K562 (cell line): Measurements from ENCODE around the gene CAB39. TPM values are rescaled to one million over a fixed set of nuclear protein-coding genes. Genes with fewer than 3 reads are reported as not detected.
A peak's percentile ranks its signal among the peaks of the same experiment; 100 is the strongest.

Experiments
- CBFA2T3 ChIP-seq: fragments of 450-650 bp; IDR thresholded peaks from 2 replicates; pipeline ENCODE4 v1.6.1; 2017
- CBX3 ChIP-seq, 2 experiments: IDR thresholded peaks; 1 replicate in 1 of 2; 2 replicates in 1 of 2; pipeline ENCODE4 v1.6.1; 2012; ENCODE audit warnings: inconsistent platforms in 2 of 2, low read length in 2 of 2, borderline replicate concordance in 1 of 2, control low read depth in 1 of 2
- CC2D1A ChIP-seq: fragments of 450-650 bp; IDR thresholded peaks from 2 replicates; pipeline ENCODE4 v1.6.1; 2017; ENCODE audit warnings: mild to moderate bottlenecking
- CTBP1 ChIP-seq: fragments of 450-650 bp; IDR thresholded peaks from 2 replicates; pipeline ENCODE4 v1.6.1; 2016; ENCODE audit warnings: borderline replicate concordance
- DPF2 ChIP-seq: fragments of 450-650 bp; IDR thresholded peaks from 2 replicates; pipeline ENCODE4 v1.6.1; 2016
- E2F1 ChIP-seq: sonication (generic); formaldehyde crosslinking; IDR thresholded peaks from 2 replicates; pipeline ENCODE4 v1.8.1; 2023; ENCODE audit warnings: mild to moderate bottlenecking, missing genetic modification reagents, moderate library complexity
- EP300 ChIP-seq: IDR thresholded peaks from 2 replicates; pipeline ENCODE4 v1.6.1; 2012; ENCODE audit warnings: low read length, improper control_type of control experiment
- FOXJ3 ChIP-seq: sonication (generic); formaldehyde crosslinking; IDR thresholded peaks from 2 replicates; pipeline ENCODE4 v1.4.0; 2020; ENCODE audit warnings: mild to moderate bottlenecking, missing genetic modification reagents
- GABPB2 ChIP-seq: fragments of 250-450 bp; sonication (Bioruptor Pico); conservative IDR thresholded peaks from 2 replicates; pipeline ENCODE4 v1.5.1; 2021; ENCODE audit warnings: mild to moderate bottlenecking
- KDM5B ChIP-seq: fragments of 200-600 bp; sonication (generic); IDR thresholded peaks from 2 replicates; pipeline ENCODE4 v1.6.1; 2012; ENCODE audit warnings: low read depth, mild to moderate bottlenecking, moderate library complexity, low read length, control low read depth, inconsistent platforms; ENCODE audit not compliant: insufficient replicate concordance
- MAFF ChIP-seq: IDR thresholded peaks from 2 replicates; pipeline ENCODE4 v1.6.1; 2012; ENCODE audit warnings: low read length, improper control_type of control experiment
- MBD2 ChIP-seq: sonication (generic); IDR thresholded peaks from 2 replicates; pipeline ENCODE4 v1.6.1; 2016; ENCODE audit warnings: low read depth, borderline replicate concordance
- MEF2D ChIP-seq: conservative IDR thresholded peaks from 2 replicates; pipeline ENCODE4 v1.6.1; 2016; ENCODE audit warnings: low read depth, missing genetic modification characterization, missing compliant biosample characterization
- MEIS2 ChIP-seq: fragments of 450-650 bp; IDR thresholded peaks from 2 replicates; pipeline ENCODE4 v1.6.1; 2014; ENCODE audit warnings: mild to moderate bottlenecking; ENCODE audit not compliant: partially characterized antibody
- PURB ChIP-seq: sonication (generic); formaldehyde crosslinking; IDR thresholded peaks from 2 replicates; pipeline ENCODE4 v1.9.0; 2021; ENCODE audit warnings: low read depth, mild to moderate bottlenecking, missing genetic modification reagents
- RBM39 ChIP-seq: fragments of 200-400 bp; formaldehyde crosslinking; optimal IDR thresholded peaks from 2 replicates; pipeline ENCODE3; 2018; ENCODE audit warnings: low read depth, low read length
- RFX7 ChIP-seq: fragments of 250-450 bp; sonication (Bioruptor Pico); IDR thresholded peaks from 2 replicates; pipeline ENCODE4 v1.5.1; 2021; ENCODE audit warnings: mild to moderate bottlenecking
- SMARCE1 ChIP-seq: fragments of 450-650 bp; IDR thresholded peaks from 2 replicates; pipeline ENCODE4 v1.7.1; 2016; ENCODE audit warnings: mild to moderate bottlenecking
- TFAM ChIP-seq: fragments of 250-450 bp; sonication (Bioruptor Pico); conservative IDR thresholded peaks from 2 replicates; pipeline ENCODE4 v1.5.0; 2021; ENCODE audit warnings: mild to moderate bottlenecking, moderate library complexity
- TRIM24 ChIP-seq, 2 experiments: fragments of 450-650 bp; IDR thresholded peaks; 2 replicates each; pipeline ENCODE4 v1.6.1; 2016
- ZBTB26 ChIP-seq: fragments of 450-650 bp; formaldehyde crosslinking; IDR thresholded peaks from 2 replicates; pipeline ENCODE4 v1.4.0; 2022; ENCODE audit warnings: missing genetic modification characterization
- ZEB2 ChIP-seq: fragments of 450-650 bp; IDR thresholded peaks from 2 replicates; pipeline ENCODE4 v1.6.1; 2016
- ZNF121 ChIP-seq: sonication (generic); formaldehyde crosslinking; conservative IDR thresholded peaks from 2 replicates; pipeline ENCODE4 v1.8.0; 2022; ENCODE audit warnings: missing genetic modification reagents
- ZNF551 ChIP-seq: fragments of 250-450 bp; sonication (Bioruptor Pico); IDR thresholded peaks from 2 replicates; pipeline ENCODE4 v1.5.0; 2021; ENCODE audit warnings: mild to moderate bottlenecking, moderate library complexity
- polyA plus RNA-seq, 8 experiments: library from polyadenylated mRNA; depleted of rRNA in 4 of 8; stranded (reverse) in 5 of 8; unstranded in 3 of 8; fragments of >200 nt; fragmentation: Nextera tagmentation in 2 of 8; fragmentation: Illumina TruSeq in 1 of 8; extraction: Ambion mirVana in 2 of 8; extraction: Trizol in 1 of 8; gene quantifications; 2 replicates each; pipeline versions ENCODE4 v1.2.1 to v1.2.3, GENCODE V29; 2011 to 2014; ENCODE audit warnings: inconsistent platforms in 1 of 8, missing spikeins in 1 of 8
- total RNA-seq, 7 experiments: library from RNA; depleted of rRNA in 6 of 7; stranded (reverse); fragments of >200 nt in 6 of 7; fragmentation: Illumina TruSeq in 2 of 7; extraction: Trizol in 2 of 7; gene quantifications; 2 replicates each; pipeline versions ENCODE4 v1.2.1 to v1.2.3, GENCODE V29; 2011 to 2021; ENCODE audit warnings: low replicate concordance in 1 of 7
- TF ChIP-seq, protein P1 (sequence below): fragments of 200-800 bp; sonication (Bioruptor generic); IDR thresholded peaks from 2 replicates; pipeline ENCODE4 v1.6.1; 2017; ENCODE audit warnings: missing genetic modification characterization, missing compliant biosample characterization
- TF ChIP-seq, protein P2 (sequence below): fragments of 250-450 bp; sonication (Bioruptor Pico); IDR thresholded peaks from 2 replicates; pipeline ENCODE4 v1.4.0; 2020; ENCODE audit warnings: mild to moderate bottlenecking

CAB39 gene
- total and polyA plus RNA-seq, 9 of the 15 experiments (the other 6 are each of a cell fraction or from before 2014, with no cell fraction given): 27.2 to 94.4 (median 70.1) TPM

DNA sequence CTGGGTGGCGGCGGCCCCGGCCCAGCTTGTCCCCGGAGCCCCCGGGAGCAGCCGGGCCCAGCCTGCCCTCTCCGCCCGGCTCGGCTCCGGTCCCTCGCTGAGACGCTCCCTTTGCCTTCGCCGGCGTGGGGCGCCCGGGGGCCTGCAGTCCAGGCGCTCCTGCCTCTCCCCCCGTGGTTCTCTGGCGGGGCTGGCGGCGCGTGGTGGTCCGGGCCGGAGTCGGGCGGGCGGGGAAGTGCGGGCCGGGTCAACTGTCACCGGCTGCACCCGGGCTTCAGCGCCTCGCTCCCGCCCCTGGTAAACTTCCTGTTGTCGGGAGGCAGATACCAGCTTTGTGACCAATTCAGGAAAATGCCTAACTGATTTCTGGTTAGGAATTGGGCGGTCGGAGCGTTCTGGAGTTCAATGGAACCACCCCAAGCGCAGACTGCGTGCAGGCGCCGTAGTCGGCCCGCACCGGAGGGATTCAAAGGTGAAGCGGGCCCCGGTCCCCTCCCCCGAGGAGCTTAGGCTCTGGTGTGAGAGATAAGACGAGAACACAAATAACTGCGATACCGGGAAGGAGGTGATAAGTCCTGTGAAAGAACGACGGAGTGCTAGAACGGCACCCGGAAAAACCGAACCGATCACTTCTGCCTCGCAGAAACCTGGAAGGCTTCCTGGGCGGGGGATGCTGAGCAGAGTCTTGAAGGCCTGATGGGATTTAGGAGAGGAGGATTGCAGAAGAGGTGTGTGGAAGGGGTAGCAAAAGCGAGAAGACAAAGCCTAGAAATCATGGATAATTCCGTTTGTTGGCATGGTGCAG lies 891 bp downstream of the CAB39 start (continued):
- TF ChIP-seq ZBTB26 (CRISPR knock-in tag) (no peak), CC2D1A (peak; percentile 69; the same call in 1 of the 2 replicates), RFX7 (CRISPR knock-in tag) (no peak), FOXJ3 (CRISPR knock-in tag) (no peak), KDM5B (no peak), MEIS2 (no peak), E2F1 (CRISPR knock-in tag) (no peak), SMARCE1 (peak; percentile 88), ZNF121 (no peak), RBM39 (no peak), ZNF551 (CRISPR knock-in tag) (no peak), TRIM24 (IDR thresholded peaks at IDR 0.05) (peak; percentile 37 to 77; a peak in 2 of 4 replicates), MEF2D (tag) (peak; percentile 42; the same call in 1 of the 2 replicates), MBD2 (0 out of 2 replicates have a peak, but pooled peaks have one; percentile 21), ZEB2 (peak; percentile 50; the same call in 1 of the 2 replicates), EP300 (peak; percentile 91), MAFF (no peak), GABPB2 (CRISPR knock-in tag) (no peak), DPF2 (peak; percentile 85), TFAM (CRISPR knock-in tag) (no peak), CTBP1 (peak; percentile 62; the same call in 1 of the 2 replicates), CBFA2T3 (peak; percentile 95), CBX3 (IDR thresholded peaks at IDR 0.05; ENCODE audit: borderline replicate concordance in 1 of 2, low read length in 2 of 2) (0 out of 3 replicates have a peak, but pooled peaks of 1 of the 2 experiments have one; percentile 55), PURB (CRISPR knock-in tag) (no peak)
- TF ChIP-seq, protein P1, sequence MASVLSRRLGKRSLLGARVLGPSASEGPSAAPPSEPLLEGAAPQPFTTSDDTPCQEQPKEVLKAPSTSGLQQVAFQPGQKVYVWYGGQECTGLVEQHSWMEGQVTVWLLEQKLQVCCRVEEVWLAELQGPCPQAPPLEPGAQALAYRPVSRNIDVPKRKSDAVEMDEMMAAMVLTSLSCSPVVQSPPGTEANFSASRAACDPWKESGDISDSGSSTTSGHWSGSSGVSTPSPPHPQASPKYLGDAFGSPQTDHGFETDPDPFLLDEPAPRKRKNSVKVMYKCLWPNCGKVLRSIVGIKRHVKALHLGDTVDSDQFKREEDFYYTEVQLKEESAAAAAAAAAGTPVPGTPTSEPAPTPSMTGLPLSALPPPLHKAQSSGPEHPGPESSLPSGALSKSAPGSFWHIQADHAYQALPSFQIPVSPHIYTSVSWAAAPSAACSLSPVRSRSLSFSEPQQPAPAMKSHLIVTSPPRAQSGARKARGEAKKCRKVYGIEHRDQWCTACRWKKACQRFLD (CRISPR knock-in tag): peak; percentile 82
- TF ChIP-seq, protein P2, sequence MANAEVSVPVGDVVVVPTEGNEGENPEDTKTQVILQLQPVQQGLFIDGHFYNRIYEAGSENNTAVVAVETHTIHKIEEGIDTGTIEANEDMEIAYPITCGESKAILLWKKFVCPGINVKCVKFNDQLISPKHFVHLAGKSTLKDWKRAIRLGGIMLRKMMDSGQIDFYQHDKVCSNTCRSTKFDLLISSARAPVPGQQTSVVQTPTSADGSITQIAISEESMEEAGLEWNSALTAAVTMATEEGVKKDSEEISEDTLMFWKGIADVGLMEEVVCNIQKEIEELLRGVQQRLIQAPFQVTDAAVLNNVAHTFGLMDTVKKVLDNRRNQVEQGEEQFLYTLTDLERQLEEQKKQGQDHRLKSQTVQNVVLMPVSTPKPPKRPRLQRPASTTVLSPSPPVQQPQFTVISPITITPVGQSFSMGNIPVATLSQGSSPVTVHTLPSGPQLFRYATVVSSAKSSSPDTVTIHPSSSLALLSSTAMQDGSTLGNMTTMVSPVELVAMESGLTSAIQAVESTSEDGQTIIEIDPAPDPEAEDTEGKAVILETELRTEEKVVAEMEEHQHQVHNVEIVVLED: no peak
